ENCODE data around the gene ZNF100. TPM values are rescaled to one million over a fixed set of nuclear protein-coding genes. Genes with fewer than 3 reads are reported as not detected.

The ZNF100 gene
- total and polyA plus RNA-seq, 9 of the 15 experiments (the other 6 are each of a cell fraction or from before 2014, with no cell fraction given), result 4.5 to 27.2 (median 19.6) TPM

- BruUV-seq (replicated peaks), result no TSS peak
- Histone ChIP-seq H3K36me3 (ENCODE audit: control insufficient read depth, insufficient read depth, low read length) (no peaks in the 10 kb centered on the region), H3K4me3 (no peak overlapping the region), H3K4me2 (ENCODE audit: insufficient read depth, low read length) (no peak overlapping the region), H3K79me2 (ENCODE audit: control insufficient read depth, insufficient read depth, low read length) (no peaks in the 10 kb centered on the region), H3K9me3 (replicated peaks; ENCODE audit: control insufficient read depth, insufficient read depth, low read depth, low read length) (no peaks in the 10 kb centered on the region), H3K9ac (ENCODE audit: insufficient read depth in 1 of 2, low read depth in 2 of 2, low read length in 2 of 2) (no peak overlapping the region), H4K20me1 (replicated peaks; ENCODE audit: control insufficient read depth, insufficient read depth, low read length) (no peaks in the 10 kb centered on the region), H3K9me1 (ENCODE audit: control insufficient read depth, insufficient read depth, low read length) (no peaks in the 10 kb centered on the region), H2AFZ (ENCODE audit: low read depth, low read length) (peak overlapping the region; percentile 38), H3K4me1 (replicated peaks in 1 of 2; ENCODE audit: control insufficient read depth in 2 of 2, insufficient read depth in 2 of 2, low read length in 2 of 2) (peaks cover 0 to 5% of the 10 kb centered on the region in 2 experiments; a peak in 1 of 5 replicates), H3K27ac (ENCODE audit: extremely low read depth, low read depth, low read length) (no peak overlapping the region), H3K27me3 (ENCODE audit: control insufficient read depth in 2 of 2, insufficient read depth in 2 of 2, low read length in 2 of 2) (no peaks in the 10 kb centered on the region)
- ChIA-PET POLR2A (no interaction called here), CTCF (ENCODE audit: low intra/inter-chr PET ratio) (no interaction called here)
- in situ Hi-C loops (cut with MboI) (no loop called here), intact Hi-C loops (cut with micrococcal nuclease) (no loop called here)
- peak in 1 of 2 experiments; percentile 29; a peak in 1 of 4 replicates for TF ChIP-seq RAD21 (CRISPR knock-in tag; conservative IDR thresholded peaks at IDR 0.05 in 1 of 2, IDR thresholded peaks at IDR 0.05 in 1 of 2)
- peak; percentile 90 for TF ChIP-seq MECOM (CRISPR knock-in tag; IDR thresholded peaks at IDR 0.05)
- TF ChIP-seq ZNF707 (CRISPR knock-in tag; conservative IDR thresholded peaks at IDR 0.05), result no peak
- peak; percentile 86 for TF ChIP-seq L3MBTL2 (IDR thresholded peaks at IDR 0.05)
- peak; percentile 91 for TF ChIP-seq ZFP1 (CRISPR knock-in tag; IDR thresholded peaks at IDR 0.05)
- no peak for TF ChIP-seq ETV5 (CRISPR knock-in tag; IDR thresholded peaks at IDR 0.05; ENCODE audit: low read depth)
- TF ChIP-seq TARDBP (IDR thresholded peaks at IDR 0.05), result no peak
- TF ChIP-seq CEBPG (CRISPR knock-in tag; IDR thresholded peaks at IDR 0.05), result peak; percentile 38; the same call in 1 of the 2 replicates
- TF ChIP-seq CEBPG (tag; conservative IDR thresholded peaks at IDR 0.05 in 1 of 2, IDR thresholded peaks at IDR 0.05 in 1 of 2), result peak; percentile 25 to 53; a peak in 2 of 4 replicates
- no peak for TF ChIP-seq RBM39 (optimal IDR thresholded peaks at IDR 0.05; ENCODE audit: low read depth, low read length)
- TF ChIP-seq ZNF583 (CRISPR knock-in tag; IDR thresholded peaks at IDR 0.05), result peak; percentile 99
- TF ChIP-seq CTBP1 (IDR thresholded peaks at IDR 0.05; ENCODE audit: borderline replicate concordance), result 0 out of 2 replicates have a peak, but pooled peaks have one; percentile 13
- no peak for TF ChIP-seq ZZZ3 (IDR thresholded peaks at IDR 0.05)
- no peak for TF ChIP-seq LEF1 (IDR thresholded peaks at IDR 0.05)
- peak in 1 of 2 experiments; percentile 45; a peak in 1 of 4 replicates for TF ChIP-seq TRIM24 (IDR thresholded peaks at IDR 0.05)
- TF ChIP-seq DDX20 (tag; IDR thresholded peaks at IDR 0.05; ENCODE audit: low read depth), result no peak
- DNase-seq (ENCODE audit: extremely low read depth in 1 of 4, low spot score in 3 of 4) (no peak), FAIRE-seq (no peak), ATAC-seq (no peak)
- 0% methylated on average over 3 of the region's 3 CpGs for WGBS (ENCODE audit: insufficient coverage, low coverage, missing lambda C conversion rate)
These were observed 86.7 kb downstream of the ZNF100 start for GRCh38 chr19:21680671-21681070.

Measured in K562 (cell line).